SU-DHL-6 (cell line): ENCODE data around the gene ASH1L.

Source experiments
- EZH2phosphoT487 ChIP-seq: fragments of 200-600 bp; sonication (generic), shearing (Covaris generic); conservative IDR thresholded peaks from 2 replicates; pipeline ENCODE4 v1.6.1; 2018; ENCODE audit warnings: mild to moderate bottlenecking, antibody characterized with exemption, low read length, moderate library complexity, mixed read lengths
- TF ChIP-seq, protein P1 (sequence below): fragments of 200-600 bp; sonication (generic); IDR thresholded peaks from one replicate; pipeline ENCODE4 v1.5.1; 2017; ENCODE audit warnings: antibody characterized with exemption, mild to moderate bottlenecking, low read length, moderate library complexity; ENCODE audit not compliant: insufficient read depth, poor library complexity, severe bottlenecking

DNA sequence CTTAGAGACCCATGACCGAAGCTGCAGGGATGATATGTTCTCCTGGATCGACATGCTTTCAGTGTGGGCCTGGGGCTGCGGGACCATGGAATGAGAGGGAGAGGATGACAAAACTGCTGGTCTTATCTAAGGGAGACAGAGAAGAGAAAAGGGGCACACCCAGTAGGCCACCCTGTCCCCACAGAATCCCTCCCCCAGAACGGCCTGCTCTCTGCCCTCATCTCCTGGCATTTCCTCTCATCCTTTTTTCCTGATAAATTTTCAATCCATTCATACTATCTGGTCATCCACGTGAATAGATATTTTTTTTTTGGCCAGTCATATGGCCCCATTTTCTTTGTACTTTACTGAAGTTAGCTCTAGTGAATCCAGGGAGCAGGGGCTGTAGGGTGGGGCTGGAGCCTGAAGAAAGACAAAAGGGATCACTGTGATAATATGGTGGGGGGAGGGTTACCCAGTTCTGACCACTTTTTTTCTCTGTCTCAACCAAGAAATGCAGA lies 261.2 kb downstream of the ASH1L start, which contains the start of gene PKLR:
- TF ChIP-seq, protein P1, sequence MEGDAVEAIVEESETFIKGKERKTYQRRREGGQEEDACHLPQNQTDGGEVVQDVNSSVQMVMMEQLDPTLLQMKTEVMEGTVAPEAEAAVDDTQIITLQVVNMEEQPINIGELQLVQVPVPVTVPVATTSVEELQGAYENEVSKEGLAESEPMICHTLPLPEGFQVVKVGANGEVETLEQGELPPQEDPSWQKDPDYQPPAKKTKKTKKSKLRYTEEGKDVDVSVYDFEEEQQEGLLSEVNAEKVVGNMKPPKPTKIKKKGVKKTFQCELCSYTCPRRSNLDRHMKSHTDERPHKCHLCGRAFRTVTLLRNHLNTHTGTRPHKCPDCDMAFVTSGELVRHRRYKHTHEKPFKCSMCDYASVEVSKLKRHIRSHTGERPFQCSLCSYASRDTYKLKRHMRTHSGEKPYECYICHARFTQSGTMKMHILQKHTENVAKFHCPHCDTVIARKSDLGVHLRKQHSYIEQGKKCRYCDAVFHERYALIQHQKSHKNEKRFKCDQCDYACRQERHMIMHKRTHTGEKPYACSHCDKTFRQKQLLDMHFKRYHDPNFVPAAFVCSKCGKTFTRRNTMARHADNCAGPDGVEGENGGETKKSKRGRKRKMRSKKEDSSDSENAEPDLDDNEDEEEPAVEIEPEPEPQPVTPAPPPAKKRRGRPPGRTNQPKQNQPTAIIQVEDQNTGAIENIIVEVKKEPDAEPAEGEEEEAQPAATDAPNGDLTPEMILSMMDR = no peak
- TF ChIP-seq EZH2phosphoT487 = no peak
